Measurements from ENCODE around the gene PLEKHM2. TPM values are rescaled to one million over a fixed set of nuclear protein-coding genes. Genes with fewer than 3 reads are reported as not detected.

PLEKHM2 gene
- total and polyA plus RNA-seq, 2 of the 8 experiments (the other 6 are each of a cell fraction or from before 2014, with no cell fraction given), result 38.3 to 47.6 TPM

- peaks cover 25 to 81% (median 49%) of the 10 kb centered on the region in 4 experiments for H3K36me3 ChIP-seq (ENCODE audit: control insufficient read depth in 2 of 4, insufficient read depth in 4 of 4, low read length in 3 of 4)
Measured at GRCh38 chr1:15767941-15768340, 83.8 kb downstream of the PLEKHM2 start.

More at GRCh38 chr1:15767941-15768340, 83.8 kb downstream of the PLEKHM2 start:
- Histone ChIP-seq H2AFZ (ENCODE audit: low read length) (no peak overlapping the region), H2BK120ac (replicated peaks; ENCODE audit: low read depth, low read length) (no peak overlapping the region), H4K91ac (replicated peaks; ENCODE audit: insufficient read length, low read length) (no peak overlapping the region), H3K9ac (replicated peaks in 1 of 4; ENCODE audit: extremely low read depth in 1 of 4, low read depth in 3 of 4, low read length in 3 of 4) (no peak overlapping the region), H3K4me1 (replicated peaks in 1 of 4; ENCODE audit: control insufficient read depth in 3 of 4, insufficient read depth in 4 of 4, low read length in 3 of 4) (no peaks in the 10 kb centered on the region; a peak in 2 of 7 replicates), H3K4ac (replicated peaks; ENCODE audit: insufficient read length, low read depth, low read length) (no peak overlapping the region), H3K27me3 (replicated peaks in 1 of 4; ENCODE audit: control insufficient read depth in 3 of 4, extremely low read depth in 1 of 4, insufficient read depth in 3 of 4, low read length in 3 of 4) (no peaks in the 10 kb centered on the region), H3K4me2 (ENCODE audit: insufficient read depth in 1 of 2, low read depth in 2 of 2, low read length in 2 of 2) (no peak overlapping the region), H2BK5ac (ENCODE audit: low read depth, low read length) (no peak overlapping the region), H2BK12ac (ENCODE audit: low read depth, low read length) (no peak overlapping the region), H2BK20ac (ENCODE audit: low read length) (no peak overlapping the region), H2AK5ac (ENCODE audit: low read depth, low read length) (no peak overlapping the region), H3K23ac (ENCODE audit: insufficient read length) (no peak overlapping the region), H2BK15ac (ENCODE audit: low read length) (no peak overlapping the region), H3K27ac (ENCODE audit: low read depth, low read length) (no peak overlapping the region), H3K56ac (replicated peaks; ENCODE audit: insufficient read length, low read depth, low read length) (no peak overlapping the region), H3K14ac (ENCODE audit: insufficient read length) (no peak overlapping the region), H3K23me2 (ENCODE audit: low read depth, low read length) (no peaks in the 10 kb centered on the region), H4K8ac (ENCODE audit: extremely low read depth, insufficient read depth, low read length) (no peak overlapping the region), H3K79me1 (ENCODE audit: low read depth, low read length) (peaks cover 8% of the 10 kb centered on the region), H3K79me2 (ENCODE audit: control insufficient read depth in 1 of 2, insufficient read depth in 2 of 2, low read length in 2 of 2) (peaks cover 0 to 8% of the 10 kb centered on the region in 2 experiments; a peak in 2 of 4 replicates), H4K20me1 (replicated peaks in 1 of 2; ENCODE audit: control insufficient read depth in 1 of 2, insufficient read depth in 2 of 2, low read length in 2 of 2) (peaks cover 5 to 12% of the 10 kb centered on the region in 2 experiments), H3K4me3 (ENCODE audit: extremely low read depth in 1 of 4, insufficient read depth in 2 of 4, low read depth in 3 of 4, low read length in 4 of 4) (no peak overlapping the region), H4K5ac (ENCODE audit: insufficient read length, low read depth, low read length) (no peak overlapping the region), H3K9me3 (ENCODE audit: insufficient read depth in 2 of 2, low read depth in 1 of 2, low read length in 1 of 2) (no peaks in the 10 kb centered on the region), H3K18ac (ENCODE audit: extremely low read depth, low read length) (no peak overlapping the region)
- 88% methylated on average over 5 of the region's 5 CpGs; no CpG with 5 or more reads in 1 of the 2 experiments for WGBS, 2 experiments (ENCODE audit: extremely low coverage in 1 of 2, insufficient coverage in 1 of 2, insufficient read length in 1 of 2, insufficient replicate concordance in 2 of 2, low coverage in 1 of 2, low lambda C conversion rate in 2 of 2, missing lambda C conversion rate in 1 of 2)
- ChIA-PET POLR2A (ENCODE audit: partially characterized antibody) (interaction anchor here (1.6 to 5.3 kb wide), 4 partner anchors 7 to 20 kb away, joined by 7 to 37 read pairs (median 22); no protein-coding TSS in a partner anchor), CTCF (ENCODE audit: partially characterized antibody) (interaction anchor here (0.8 to 1.5 kb wide), 2 partner anchors 10 to 27 kb away, joined by 3 to 4 read pairs; no protein-coding TSS in a partner anchor)
- no peak for TF ChIP-seq SIX5 (IDR thresholded peaks at IDR 0.05; ENCODE audit: low read depth, low read length)
- no peak for TF ChIP-seq SP4 (IDR thresholded peaks at IDR 0.05; ENCODE audit: low read length)
- no peak for TF ChIP-seq NANOG (IDR thresholded peaks at IDR 0.05; ENCODE audit: insufficient read depth, low read depth, low read length, poor library complexity, severe bottlenecking)
- DNase-seq (ENCODE audit: low read depth in 1 of 2, low spot score in 2 of 2), result no peak
- FAIRE-seq, result no peak

Measured in H1 (cell line).